Vagina (tissue), 2 donors: ENCODE measurements around the gene AURKA.
"Not testable (repeated sequence)": the region's sequence is repeated elsewhere in the genome, so short reads cannot be mapped to it uniquely, and the experiment has no call there.

Source experiments
- CTCF ChIP-seq, 3 experiments: fragments of 450-650 bp in 2 of 3; fragments of 200-600 bp in 1 of 3; sonication (generic) in 1 of 3; IDR thresholded peaks; one replicate each; pipeline ENCODE4 v1.5.1; 2017 to 2019; ENCODE audit warnings: antibody characterized with exemption in 3 of 3, mild to moderate bottlenecking in 2 of 3, moderate library complexity in 2 of 3
- POLR2A ChIP-seq, 2 donors: fragments of 450-650 bp; IDR thresholded peaks; one replicate each; pipeline ENCODE4 v1.6.1; 2017; ENCODE audit warnings: antibody characterized with exemption in 2 of 2, mild to moderate bottlenecking in 2 of 2, moderate library complexity in 2 of 2

GRCh38 chr20:56336709-56337108 is 55.3 kb downstream of the AURKA start:
- TF ChIP-seq POLR2A, CTCF (IDR thresholded peaks at IDR 0.05): not testable (repeated sequence)
